Spleen (tissue), 11 donors: Measurements from ENCODE around the gene CRYM. TPM values are rescaled to one million over a fixed set of nuclear protein-coding genes. Genes with fewer than 3 reads are reported as not detected.

ENCODE experiments used
- DNase-seq: peaks from one replicate; pipeline ENCODE4 v3.0.0-alpha.2; 2020
- H3K27ac ChIP-seq, 8 donors: fragments of 200-600 bp; sonication (generic) in 7 of 8; 1 replicate in 4 of 8; 2 replicates in 4 of 8; pipeline versions ENCODE4 v1.5.0 to v1.8.0; 2016 to 2021; ENCODE audit warnings: inconsistent platforms in 4 of 8, mild to moderate bottlenecking in 4 of 8, moderate library complexity in 1 of 8
- H3K27me3 ChIP-seq, 7 donors: fragments of 200-600 bp; sonication (generic) in 6 of 7; replicated peaks in 1 of 7; 1 replicate in 4 of 7; 2 replicates in 3 of 7; pipeline versions ENCODE4 v1.5.0 to v1.8.0; 2016 to 2021; ENCODE audit warnings: inconsistent platforms in 3 of 7, mild to moderate bottlenecking in 1 of 7
- H3K36me3 ChIP-seq, 6 donors: fragments of 200-600 bp; sonication (generic) in 5 of 6; 1 replicate in 4 of 6; 2 replicates in 2 of 6; pipeline versions ENCODE4 v1.5.0 to v1.8.0; 2016 to 2021; ENCODE audit warnings: inconsistent platforms in 2 of 6
- H3K4me1 ChIP-seq, 6 donors: fragments of 200-600 bp; sonication (generic) in 5 of 6; 1 replicate in 3 of 6; 2 replicates in 3 of 6; pipeline versions ENCODE4 v1.5.0 to v1.8.0; 2016 to 2021; ENCODE audit warnings: inconsistent platforms in 3 of 6
- H3K4me3 ChIP-seq, 8 donors: fragments of 200-600 bp; sonication (generic) in 7 of 8; 1 replicate in 4 of 8; 2 replicates in 4 of 8; pipeline versions ENCODE4 v1.5.0 to v1.8.0; 2016 to 2021; ENCODE audit warnings: inconsistent platforms in 4 of 8, mild to moderate bottlenecking in 4 of 8, moderate library complexity in 2 of 8
- H3K9me3 ChIP-seq, 8 donors: fragments of 200-600 bp; sonication (generic) in 7 of 8; 1 replicate in 4 of 8; 2 replicates in 4 of 8; pipeline versions ENCODE4 v1.5.0 to v1.8.0; 2016 to 2021; ENCODE audit warnings: inconsistent platforms in 4 of 8
- CTCF ChIP-seq, 11 experiments: fragments of 200-600 bp in 7 of 11; fragments of 450-650 bp in 4 of 11; sonication (generic) in 4 of 11; IDR thresholded peaks in 8 of 11; conservative IDR thresholded peaks in 3 of 11; 1 replicate in 7 of 11; 2 replicates in 4 of 11; pipeline versions ENCODE4 v1.4.0 to v1.8.0; 2016 to 2021; ENCODE audit warnings: antibody characterized with exemption in 11 of 11, inconsistent platforms in 4 of 11, mild to moderate bottlenecking in 1 of 11
- POLR2A ChIP-seq, 3 donors: fragments of 450-650 bp; IDR thresholded peaks; one replicate each; pipeline ENCODE4 v1.5.1; 2017; ENCODE audit warnings: antibody characterized with exemption in 3 of 3, mild to moderate bottlenecking in 1 of 3
- POLR2AphosphoS5 ChIP-seq, 3 donors: sonication (generic); formaldehyde crosslinking; IDR thresholded peaks; one replicate each; pipeline ENCODE4 v1.5.1; 2017; ENCODE audit warnings: antibody characterized with exemption in 3 of 3
- WGBS, 5 donors: extraction: QIAGEN DNeasy Blood & Tissue Kit in 3 of 5; methylation state at CpG; one replicate each; pipeline versions ENCODE4 v1.1.5 to v1.1.7; 2013 to 2018; 5-methylcytosine and 5-hydroxymethylcytosine counted together
- intact Hi-C: fragments of 100-400 bp; cut with DNase I; formaldehyde crosslinking; loops from one replicate; pipeline ENCODE4 v1.15.0; 2023; ENCODE audit warnings: low total_unique reads
- polyA plus RNA-seq, 3 donors: library from polyadenylated mRNA; stranded (reverse); fragments of 200-250 nt; gene quantifications; one replicate each; pipeline ENCODE4 v1.2.1, GENCODE V29; 2013
- total RNA-seq, 7 donors: library from RNA; depleted of rRNA in 3 of 7; stranded (reverse); fragments of >200 nt in 3 of 7; fragmentation: NEBNext Ultra II Directional in 4 of 7; extraction: Animal tissue kit (Norgen Biotek cat#: 25700) in 4 of 7; gene quantifications; one replicate each; pipeline versions ENCODE4 v1.1.0 to v1.2.1, GENCODE V29; 2016 to 2021
- donor health status: healthy with polysubstance abuse.
- donor health status: DM: no; HTN: no; CAD: no; lungs with moderate emphysema.
- donor health status: DM: no; HTN: no; CAD: no.
- donor health status: Bipolar disorder and iron deficiency.
- donor health status: healthy.
- donor health status: DM: no; HTN: no; CAD: no.
- donor health status: DM: yes; HTN: yes; CAD: no.

Gene CRYM
- total and polyA plus RNA-seq, 10 donors, result 0.22 to 1.5 (median 0.50) TPM; not detected in 3

- H3K4me3 ChIP-seq, result no peak overlapping the region
- 61 to 75% (median 69%) methylated on average over 2 of the region's 2 CpGs for WGBS, 5 donors
- TF ChIP-seq POLR2AphosphoS5 (IDR thresholded peaks at IDR 0.05) (no peak), POLR2A (IDR thresholded peaks at IDR 0.05) (no peak), CTCF (IDR thresholded peaks at IDR 0.05 in 8 of 11, conservative IDR thresholded peaks at IDR 0.05 in 3 of 11) (no peak)
- peaks cover 0 to 29% (median 10%) of the 10 kb centered on the region in 7 donors for H3K27me3 ChIP-seq
- no peak overlapping the region for H3K27ac ChIP-seq
- no peaks in the 10 kb centered on the region for H3K36me3 ChIP-seq
- intact Hi-C loops, result no loop called here
- H3K9me3 ChIP-seq, result no peaks in the 10 kb centered on the region
- H3K4me1 ChIP-seq, result peaks cover 0 to 9% (median 0%) of the 10 kb centered on the region in 6 donors
- DNase-seq, result no peak
Measured at GRCh38 chr16:21272253-21272652, 5.8 kb downstream of the CRYM start.

- Histone ChIP-seq H3K9me3 (no peaks in the 10 kb centered on the region), H3K27me3 (no peaks in the 10 kb centered on the region), H3K4me1 (peaks cover 0 to 14% (median 9%) of the 10 kb centered on the region in 6 donors), H3K27ac (no peak overlapping the region), H3K4me3 (no peak overlapping the region), H3K36me3 (no peaks in the 10 kb centered on the region)
- TF ChIP-seq POLR2AphosphoS5 (IDR thresholded peaks at IDR 0.05), result no peak
- TF ChIP-seq POLR2A (IDR thresholded peaks at IDR 0.05), result no peak
- no peak for TF ChIP-seq CTCF (IDR thresholded peaks at IDR 0.05 in 8 of 11, conservative IDR thresholded peaks at IDR 0.05 in 3 of 11)
- 80 to 92% (median 88%) methylated on average over 9 of the region's 9 CpGs for WGBS, 5 donors
- intact Hi-C loops, result no loop called here
- no peak for DNase-seq
Measured at GRCh38 chr16:21268236-21268635, 9.9 kb downstream of the CRYM start.

- H3K27ac ChIP-seq, result no peak overlapping the region
- H3K4me1 ChIP-seq, result peaks cover 0 to 16% (median 10%) of the 10 kb centered on the region in 6 donors
- no peaks in the 10 kb centered on the region for H3K36me3 ChIP-seq
- no peak for TF ChIP-seq POLR2A (IDR thresholded peaks at IDR 0.05)
- TF ChIP-seq POLR2AphosphoS5 (IDR thresholded peaks at IDR 0.05), result no peak
- no peak for TF ChIP-seq CTCF (IDR thresholded peaks at IDR 0.05 in 8 of 11, conservative IDR thresholded peaks at IDR 0.05 in 3 of 11)
- DNase-seq, result no peak
- no peak overlapping the region for H3K4me3 ChIP-seq
- intact Hi-C loops, result no loop called here
- no peaks in the 10 kb centered on the region for H3K9me3 ChIP-seq
- H3K27me3 ChIP-seq, result no peaks in the 10 kb centered on the region
- 82 to 94% (median 89%) methylated on average over 4 of the region's 4 CpGs for WGBS, 5 donors
Measured at GRCh38 chr16:21267298-21267697, 10.8 kb downstream of the CRYM start.

- DNase-seq, result no peak
- peaks cover 0 to 8% (median 0%) of the 10 kb centered on the region in 7 donors for H3K27me3 ChIP-seq
- no peak overlapping the region for H3K4me3 ChIP-seq
- H3K4me1 ChIP-seq, result peaks cover 0 to 16% (median 10%) of the 10 kb centered on the region in 6 donors
- intact Hi-C loops, result no loop called here
- WGBS, 5 donors, result 80 to 90% (median 88%) methylated on average over 9 of the region's 9 CpGs
- no peaks in the 10 kb centered on the region for H3K36me3 ChIP-seq
- no peaks in the 10 kb centered on the region for H3K9me3 ChIP-seq
- TF ChIP-seq CTCF (IDR thresholded peaks at IDR 0.05 in 8 of 11, conservative IDR thresholded peaks at IDR 0.05 in 3 of 11) (no peak), POLR2AphosphoS5 (IDR thresholded peaks at IDR 0.05) (no peak), POLR2A (IDR thresholded peaks at IDR 0.05) (no peak)
- no peak overlapping the region for H3K27ac ChIP-seq
Measured at GRCh38 chr16:21265104-21265837, 12.8 kb downstream of the CRYM start.
